Prostate gland (tissue), 2 donors: Measurements from ENCODE around the gene HSF5.

ENCODE experiments used
- POLR2A ChIP-seq: fragments of 450-650 bp; IDR thresholded peaks from one replicate; pipeline ENCODE4 v1.6.1; 2016; ENCODE audit warnings: antibody characterized with exemption, mild to moderate bottlenecking
- POLR2AphosphoS5 ChIP-seq: sonication (generic); formaldehyde crosslinking; IDR thresholded peaks from one replicate; pipeline ENCODE4 v1.6.1; 2017; ENCODE audit warnings: antibody characterized with exemption
- TF ChIP-seq, protein P1 (sequence below), 4 experiments: fragments of 200-600 bp in 2 of 4; fragments of 450-650 bp in 2 of 4; sonication (generic) in 2 of 4; IDR thresholded peaks; 1 replicate in 3 of 4; 2 replicates in 1 of 4; pipeline ENCODE4 v1.5.1; 2016 to 2019; ENCODE audit warnings: antibody characterized with exemption in 4 of 4, mild to moderate bottlenecking in 2 of 4, moderate library complexity in 2 of 4

DNA sequence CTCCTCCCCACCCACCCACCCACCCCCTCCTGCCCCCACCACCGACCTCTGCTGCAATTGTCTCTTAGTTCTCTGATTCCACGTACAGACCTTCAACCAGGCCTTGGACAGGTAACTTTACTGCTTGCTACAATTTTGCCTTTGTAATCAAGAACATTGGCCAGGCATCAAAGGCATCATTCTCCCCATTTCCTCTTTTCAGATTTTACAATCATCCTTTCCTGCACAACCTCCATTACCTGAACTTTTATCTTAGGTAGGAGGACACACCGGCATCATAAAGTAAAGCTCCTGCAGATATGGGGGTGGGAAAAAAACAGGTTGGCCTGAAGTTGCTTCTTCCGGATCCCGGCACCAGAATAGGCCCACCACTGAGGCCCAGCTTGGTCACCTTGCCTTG, 110.5 kb downstream of the HSF5 start:
- TF ChIP-seq, protein P1, sequence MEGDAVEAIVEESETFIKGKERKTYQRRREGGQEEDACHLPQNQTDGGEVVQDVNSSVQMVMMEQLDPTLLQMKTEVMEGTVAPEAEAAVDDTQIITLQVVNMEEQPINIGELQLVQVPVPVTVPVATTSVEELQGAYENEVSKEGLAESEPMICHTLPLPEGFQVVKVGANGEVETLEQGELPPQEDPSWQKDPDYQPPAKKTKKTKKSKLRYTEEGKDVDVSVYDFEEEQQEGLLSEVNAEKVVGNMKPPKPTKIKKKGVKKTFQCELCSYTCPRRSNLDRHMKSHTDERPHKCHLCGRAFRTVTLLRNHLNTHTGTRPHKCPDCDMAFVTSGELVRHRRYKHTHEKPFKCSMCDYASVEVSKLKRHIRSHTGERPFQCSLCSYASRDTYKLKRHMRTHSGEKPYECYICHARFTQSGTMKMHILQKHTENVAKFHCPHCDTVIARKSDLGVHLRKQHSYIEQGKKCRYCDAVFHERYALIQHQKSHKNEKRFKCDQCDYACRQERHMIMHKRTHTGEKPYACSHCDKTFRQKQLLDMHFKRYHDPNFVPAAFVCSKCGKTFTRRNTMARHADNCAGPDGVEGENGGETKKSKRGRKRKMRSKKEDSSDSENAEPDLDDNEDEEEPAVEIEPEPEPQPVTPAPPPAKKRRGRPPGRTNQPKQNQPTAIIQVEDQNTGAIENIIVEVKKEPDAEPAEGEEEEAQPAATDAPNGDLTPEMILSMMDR (IDR thresholded peaks at IDR 0.05) = no peak
- TF ChIP-seq POLR2AphosphoS5 = no peak
- TF ChIP-seq POLR2A = no peak
